ENCODE data around the gene LAMA2. TPM values are rescaled to one million over a fixed set of nuclear protein-coding genes. Genes with fewer than 3 reads are reported as not detected.

Gene LAMA2
- total RNA-seq, 1 experiment from 2014 or later: 8.2 TPM

DNA sequence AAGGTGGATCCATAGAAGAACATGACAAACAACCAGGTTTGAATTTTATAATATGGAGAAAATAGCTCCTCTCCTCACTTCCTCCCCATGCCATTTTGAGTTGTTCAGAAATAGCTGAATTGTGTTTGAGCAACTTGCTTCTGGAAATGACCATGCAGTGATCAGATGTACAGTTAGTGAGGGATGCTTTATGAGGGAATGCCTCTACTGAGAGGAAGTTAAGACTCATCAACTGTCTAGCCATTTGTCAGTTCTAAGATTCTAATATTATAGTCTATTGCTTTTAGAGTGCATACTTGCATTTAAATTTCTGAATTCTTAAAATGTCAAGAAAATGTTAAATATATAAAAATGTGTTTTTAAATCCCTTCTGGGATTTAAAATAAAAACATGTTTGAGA, 3.8 kb downstream of the LAMA2 start:
- CTCF ChIA-PET: no interaction called here
- no peaks in the 10 kb centered on the region for H3K9me3 ChIP-seq (ENCODE audit: control insufficient read depth in 1 of 2, insufficient read depth in 1 of 2, low read depth in 1 of 2, low read length in 2 of 2)

More for the DNA sequence above, 3.8 kb downstream of the LAMA2 start:
- H3K27me3 ChIP-seq (ENCODE audit: insufficient read depth, low read length): no peaks in the 10 kb centered on the region
- no peaks in the 10 kb centered on the region for H4K20me1 ChIP-seq (ENCODE audit: insufficient read depth)
- ChIA-PET POLR2A (no interaction called here), RAD21 (ENCODE audit: low non-redundant PET in 1 of 2, low total read pairs in 2 of 2, uncharacterized antibody in 2 of 2, unreplicated experiment in 2 of 2) (no interaction called here)
- H3K9me2 ChIP-seq (ENCODE audit: insufficient read depth): 0 out of 2 replicates have a peak, but pooled peaks cover 3% of the 10 kb centered on the region
- DNase-seq (ENCODE audit: low read depth, low spot score): no peak
- TF ChIP-seq RAD21 (IDR thresholded peaks at IDR 0.05; ENCODE audit: low read depth): no peak
- TF ChIP-seq ZFX (IDR thresholded peaks at IDR 0.05): no peak
- no peak for TF ChIP-seq POLR2A (IDR thresholded peaks at IDR 0.05; ENCODE audit: borderline replicate concordance, extremely low read depth, insufficient read depth, insufficient read length)
- TF ChIP-seq TCF7L2 (IDR thresholded peaks at IDR 0.05; ENCODE audit: borderline replicate concordance, extremely low read depth, insufficient read depth, insufficient read length): no peak
- TF ChIP-seq CEBPB (IDR thresholded peaks at IDR 0.05; ENCODE audit: low read depth): no peak
- no peak for TF ChIP-seq SRF (IDR thresholded peaks at IDR 0.05; ENCODE audit: low read depth)
- TF ChIP-seq, protein P1, sequence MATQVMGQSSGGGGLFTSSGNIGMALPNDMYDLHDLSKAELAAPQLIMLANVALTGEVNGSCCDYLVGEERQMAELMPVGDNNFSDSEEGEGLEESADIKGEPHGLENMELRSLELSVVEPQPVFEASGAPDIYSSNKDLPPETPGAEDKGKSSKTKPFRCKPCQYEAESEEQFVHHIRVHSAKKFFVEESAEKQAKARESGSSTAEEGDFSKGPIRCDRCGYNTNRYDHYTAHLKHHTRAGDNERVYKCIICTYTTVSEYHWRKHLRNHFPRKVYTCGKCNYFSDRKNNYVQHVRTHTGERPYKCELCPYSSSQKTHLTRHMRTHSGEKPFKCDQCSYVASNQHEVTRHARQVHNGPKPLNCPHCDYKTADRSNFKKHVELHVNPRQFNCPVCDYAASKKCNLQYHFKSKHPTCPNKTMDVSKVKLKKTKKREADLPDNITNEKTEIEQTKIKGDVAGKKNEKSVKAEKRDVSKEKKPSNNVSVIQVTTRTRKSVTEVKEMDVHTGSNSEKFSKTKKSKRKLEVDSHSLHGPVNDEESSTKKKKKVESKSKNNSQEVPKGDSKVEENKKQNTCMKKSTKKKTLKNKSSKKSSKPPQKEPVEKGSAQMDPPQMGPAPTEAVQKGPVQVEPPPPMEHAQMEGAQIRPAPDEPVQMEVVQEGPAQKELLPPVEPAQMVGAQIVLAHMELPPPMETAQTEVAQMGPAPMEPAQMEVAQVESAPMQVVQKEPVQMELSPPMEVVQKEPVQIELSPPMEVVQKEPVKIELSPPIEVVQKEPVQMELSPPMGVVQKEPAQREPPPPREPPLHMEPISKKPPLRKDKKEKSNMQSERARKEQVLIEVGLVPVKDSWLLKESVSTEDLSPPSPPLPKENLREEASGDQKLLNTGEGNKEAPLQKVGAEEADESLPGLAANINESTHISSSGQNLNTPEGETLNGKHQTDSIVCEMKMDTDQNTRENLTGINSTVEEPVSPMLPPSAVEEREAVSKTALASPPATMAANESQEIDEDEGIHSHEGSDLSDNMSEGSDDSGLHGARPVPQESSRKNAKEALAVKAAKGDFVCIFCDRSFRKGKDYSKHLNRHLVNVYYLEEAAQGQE (IDR thresholded peaks at IDR 0.05; ENCODE audit: low read depth): no peak
- TF ChIP-seq EZH2phosphoT487 (IDR thresholded peaks at IDR 0.05; ENCODE audit: borderline replicate concordance): no peak
- no peak for TF ChIP-seq JUND (IDR thresholded peaks at IDR 0.05)
- no peak for TF ChIP-seq SIN3A (IDR thresholded peaks at IDR 0.05; ENCODE audit: low read depth)
- no peak for TF ChIP-seq FOSL1 (IDR thresholded peaks at IDR 0.05; ENCODE audit: low read depth)
- no peak for TF ChIP-seq EGR1 (IDR thresholded peaks at IDR 0.05; ENCODE audit: low read depth)
- no peak for TF ChIP-seq POLR2AphosphoS5 (IDR thresholded peaks at IDR 0.05; ENCODE audit: low read depth, low read length)
- TF ChIP-seq ELF1 (IDR thresholded peaks at IDR 0.05; ENCODE audit: borderline replicate concordance, low read depth): no peak
- TF ChIP-seq MAX (IDR thresholded peaks at IDR 0.05): no peak
- no peak overlapping the region for H3K4me2 ChIP-seq (ENCODE audit: low read length)
- no peaks in the 10 kb centered on the region for H3K4me1 ChIP-seq (ENCODE audit: control insufficient read depth in 1 of 2, insufficient read depth in 2 of 2, low read length in 2 of 2)
- H2AFZ ChIP-seq (ENCODE audit: low read depth, low read length, poor library complexity, severe bottlenecking): no peak overlapping the region
- ATAC-seq: no peak
- no TSS peak for BruUV-seq (replicated peaks)
- intact Hi-C loops (cut with micrococcal nuclease): no loop called here
- no peaks in the 10 kb centered on the region for H3K79me2 ChIP-seq (ENCODE audit: insufficient read depth, low read length)
- no peak overlapping the region for H3K4me3 ChIP-seq (replicated peaks in 1 of 2; ENCODE audit: low read depth in 1 of 2, low read length in 2 of 2)
- no peak overlapping the region for H3K9ac ChIP-seq (ENCODE audit: low read length)
- H3K27ac ChIP-seq (ENCODE audit: low read depth, low read length): no peak overlapping the region
- no peaks in the 10 kb centered on the region for H3K36me3 ChIP-seq (ENCODE audit: control insufficient read depth in 1 of 2, insufficient read depth in 2 of 2, low read length in 2 of 2)
